HCT116 (cell line): Measurements from ENCODE around the gene RNF111.
A peak's percentile ranks its signal among the peaks of the same experiment; 100 is the strongest.

Source experiments
- CEBPB ChIP-seq: IDR thresholded peaks from 2 replicates; pipeline ENCODE4 v1.6.1; 2012; ENCODE audit warnings: low read depth
- CTCF ChIP-seq, 3 experiments: fragments of 200-600 bp in 1 of 3; sonication (generic) in 1 of 3; IDR thresholded peaks in 2 of 3; conservative IDR thresholded peaks in 1 of 3; 2 replicates each; pipeline ENCODE4 v1.5.1; 2012 to 2017; ENCODE audit warnings: low read depth in 2 of 3, low read length in 2 of 3, antibody characterized with exemption in 1 of 3, borderline replicate concordance in 1 of 3, control low read depth in 1 of 3, mild to moderate bottlenecking in 1 of 3, mixed read lengths in 1 of 3, mixed run types in 1 of 3, moderate library complexity in 1 of 3; ENCODE audit not compliant: insufficient read depth in 1 of 3
- EGR1 ChIP-seq: IDR thresholded peaks from 2 replicates; pipeline ENCODE4 v1.6.1; 2012; ENCODE audit warnings: low read depth
- EZH2 ChIP-seq: fragments of 200-600 bp; sonication (generic); IDR thresholded peaks from 2 replicates; pipeline ENCODE4 v1.6.1; 2017; ENCODE audit warnings: antibody characterized with exemption, mixed run types
- FOSL1 ChIP-seq: IDR thresholded peaks from 2 replicates; pipeline ENCODE4 v1.6.1; 2012; ENCODE audit warnings: low read depth
- POLR2A ChIP-seq: IDR thresholded peaks from 2 replicates; pipeline ENCODE4 v1.7.0; 2011; ENCODE audit warnings: borderline replicate concordance; ENCODE audit not compliant: insufficient read depth, insufficient read length; ENCODE audit errors: extremely low read depth
- POLR2AphosphoS5 ChIP-seq: IDR thresholded peaks from 2 replicates; pipeline ENCODE4 v1.6.1; 2011; ENCODE audit warnings: mild to moderate bottlenecking, low read depth, low read length, moderate library complexity
- SIN3A ChIP-seq: IDR thresholded peaks from 2 replicates; pipeline ENCODE4 v1.6.1; 2012; ENCODE audit warnings: low read depth
- SP1 ChIP-seq: IDR thresholded peaks from 2 replicates; pipeline ENCODE4 v1.6.1; 2012; ENCODE audit warnings: low read depth
- YY1 ChIP-seq: IDR thresholded peaks from 2 replicates; pipeline ENCODE4 v1.6.1; 2011; ENCODE audit warnings: low read length, low read depth, moderate library complexity, mild to moderate bottlenecking; ENCODE audit not compliant: insufficient replicate concordance; ENCODE audit errors: extremely low read depth
- ZNF274 ChIP-seq: fragments of 200-500 bp; sonication (Bioruptor generic); IDR thresholded peaks from 2 replicates; pipeline ENCODE4 v1.6.1; 2014; ENCODE audit warnings: mild to moderate bottlenecking, low read depth, low read length, inconsistent platforms

GRCh38 chr15:59138243-59138642 lies 150.8 kb downstream of the RNF111 start:
- TF ChIP-seq SP1 (no peak), ZNF274 (no peak), POLR2A (no peak), EZH2 (no peak), POLR2AphosphoS5 (no peak), CTCF (IDR thresholded peaks at IDR 0.05 in 2 of 3, conservative IDR thresholded peaks at IDR 0.05 in 1 of 3; ENCODE audit: borderline replicate concordance in 1 of 3, insufficient read depth in 1 of 3, low read depth in 2 of 3, low read length in 2 of 3) (peak; percentile 90 to 97 (median 92)), SIN3A (no peak), CEBPB (no peak), YY1 (peak; percentile 49), FOSL1 (no peak), EGR1 (no peak)
